ENCODE results near the gene XKR3. TPM values are rescaled to one million over a fixed set of nuclear protein-coding genes. Genes with fewer than 3 reads are reported as not detected.

Gene XKR3
- not detected in 2 replicates for total RNA-seq

DNA sequence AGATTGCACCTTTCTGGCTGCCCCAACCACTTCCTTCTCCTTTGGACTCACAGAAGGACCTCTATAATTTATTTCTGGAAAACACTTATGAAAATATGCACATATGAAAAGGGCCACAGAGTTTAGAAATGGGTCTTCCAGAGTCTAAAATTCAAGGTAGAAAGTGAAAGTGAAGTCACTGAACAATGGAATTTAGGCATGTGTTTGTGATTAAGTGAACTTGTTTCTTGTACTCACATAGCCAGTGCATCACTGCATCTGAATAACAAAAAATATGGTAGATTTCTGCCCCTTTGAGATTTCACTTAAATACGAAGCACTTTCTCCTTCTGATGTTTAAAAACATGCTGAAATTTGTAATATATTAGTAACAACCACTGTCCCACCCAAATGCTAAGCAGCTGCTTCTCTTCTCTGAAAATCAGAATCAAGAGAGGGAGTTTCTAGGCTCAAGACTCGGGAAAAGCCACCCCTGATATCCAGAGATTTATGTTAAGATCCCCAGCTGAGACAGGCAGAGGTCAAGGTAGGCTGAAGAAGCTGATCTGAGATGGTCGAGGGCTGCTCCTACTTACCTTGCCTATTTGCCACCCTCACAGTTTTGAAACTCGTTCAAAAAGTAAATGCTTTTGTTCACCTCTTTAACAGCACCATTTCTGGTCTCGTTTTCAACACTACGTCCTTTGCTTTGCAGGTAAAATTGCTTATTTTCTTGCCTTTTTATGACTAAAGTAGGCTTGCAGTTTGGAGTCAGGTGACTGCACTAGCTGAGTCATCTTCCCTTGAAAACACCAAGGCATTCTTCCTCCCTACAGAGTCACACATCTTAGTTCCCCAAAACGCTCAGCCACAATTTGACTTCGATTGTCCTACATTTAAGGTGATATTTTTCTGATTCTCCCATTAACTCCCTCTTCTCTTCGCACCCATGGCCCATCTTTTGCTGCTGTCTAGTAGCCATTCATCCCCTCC, at the start of gene XKR3:
XKR3 (minus strand) TSS at position 696 of the 972 bp plus-strand sequence. CDS start 17,338 bp downstream, outside the sequence.

Other genes starting within 250 kb of the XKR3 start
- gene CCT8L2, start 232.6 kb downstream of the XKR3 start, total RNA-seq, result not detected in 2 replicates
- gene GAB4, start 182.8 kb upstream of the XKR3 start, total RNA-seq, result not detected in 2 replicates